MM.1S (cell line): ENCODE results near the gene SIT1.

ENCODE experiments used
- DNase-seq: peaks from one replicate; pipeline ENCODE4 v3.0.0-alpha.2; 2015
- H2AFZ ChIP-seq: fragments of 300-600 bp; sonication (generic); 2 replicates; pipeline ENCODE4 v1.6.0; 2016; ENCODE audit warnings: antibody characterized with exemption, low read length
- H3F3A ChIP-seq: fragments of 300-600 bp; sonication (generic); 2 replicates; pipeline ENCODE4 v1.6.1; 2016; ENCODE audit warnings: mild to moderate bottlenecking, antibody characterized with exemption, low read length, moderate library complexity, mixed read lengths; ENCODE audit not compliant: insufficient read depth
- H3K27ac ChIP-seq: fragments of 300-600 bp; sonication (generic); 2 replicates; pipeline ENCODE4 v1.5.1; 2016; ENCODE audit warnings: mild to moderate bottlenecking, low read length
- H3K27me3 ChIP-seq: fragments of 300-600 bp; sonication (generic); replicated peaks from 2 replicates; pipeline ENCODE4 v1.6.0; 2016; ENCODE audit warnings: low read length; ENCODE audit not compliant: insufficient read depth
- H3K36me3 ChIP-seq: fragments of 300-600 bp; sonication (generic); replicated peaks from 2 replicates; pipeline ENCODE4 v1.6.1; 2016; ENCODE audit warnings: mild to moderate bottlenecking, low read length, mixed read lengths; ENCODE audit not compliant: insufficient read depth
- H3K4me1 ChIP-seq: fragments of 300-600 bp; sonication (generic); 2 replicates; pipeline ENCODE4 v1.6.1; 2016; ENCODE audit warnings: low read length, mixed read lengths
- H3K4me2 ChIP-seq: fragments of 300-600 bp; sonication (generic); 2 replicates; pipeline ENCODE4 v1.6.0; 2016; ENCODE audit warnings: low read depth, low read length
- H3K4me3 ChIP-seq: fragments of 300-600 bp; sonication (generic); 2 replicates; pipeline ENCODE4 v1.5.1; 2016; ENCODE audit warnings: low read length, mixed read lengths
- H3K79me2 ChIP-seq: fragments of 300-600 bp; sonication (generic); 2 replicates; pipeline ENCODE4 v1.6.1; 2016; ENCODE audit warnings: mixed run types, low read length, mixed read lengths
- H3K9ac ChIP-seq: fragments of 300-600 bp; sonication (generic); 2 replicates; pipeline ENCODE4 v1.6.1; 2016; ENCODE audit warnings: low read length, mixed read lengths
- H3K9me2 ChIP-seq: fragments of 300-600 bp; sonication (generic); replicated peaks from 2 replicates; pipeline ENCODE4 v1.6.1; 2016; ENCODE audit warnings: mild to moderate bottlenecking, low read length, mixed read lengths; ENCODE audit not compliant: insufficient read depth
- H3K9me3 ChIP-seq: fragments of 300-600 bp; sonication (generic); replicated peaks from 2 replicates; pipeline ENCODE4 v1.6.1; 2016; ENCODE audit warnings: mild to moderate bottlenecking, low read length, mixed read lengths; ENCODE audit not compliant: insufficient read depth
- H4K20me1 ChIP-seq: fragments of 300-600 bp; sonication (generic); 2 replicates; pipeline ENCODE4 v1.6.1; 2016; ENCODE audit warnings: mild to moderate bottlenecking, low read length, moderate library complexity, mixed read lengths; ENCODE audit not compliant: insufficient read depth
- EZH2 ChIP-seq: fragments of 300-600 bp; sonication (generic); optimal IDR thresholded peaks from 2 replicates; pipeline ENCODE3; 2017; ENCODE audit warnings: low read depth, mild to moderate bottlenecking, antibody characterized with exemption, low read length, mixed read lengths
- EZH2phosphoT487 ChIP-seq: fragments of 300-600 bp; sonication (generic); IDR thresholded peaks from 2 replicates; pipeline ENCODE4 v1.6.1; 2018; ENCODE audit warnings: antibody characterized with exemption, low read length
- TF ChIP-seq, protein P1 (sequence below): fragments of 300-600 bp; sonication (generic); IDR thresholded peaks from 2 replicates; pipeline ENCODE4 v1.5.1; 2016; ENCODE audit warnings: antibody characterized with exemption, low read length, mixed read lengths

Gene SIT1

DNA sequence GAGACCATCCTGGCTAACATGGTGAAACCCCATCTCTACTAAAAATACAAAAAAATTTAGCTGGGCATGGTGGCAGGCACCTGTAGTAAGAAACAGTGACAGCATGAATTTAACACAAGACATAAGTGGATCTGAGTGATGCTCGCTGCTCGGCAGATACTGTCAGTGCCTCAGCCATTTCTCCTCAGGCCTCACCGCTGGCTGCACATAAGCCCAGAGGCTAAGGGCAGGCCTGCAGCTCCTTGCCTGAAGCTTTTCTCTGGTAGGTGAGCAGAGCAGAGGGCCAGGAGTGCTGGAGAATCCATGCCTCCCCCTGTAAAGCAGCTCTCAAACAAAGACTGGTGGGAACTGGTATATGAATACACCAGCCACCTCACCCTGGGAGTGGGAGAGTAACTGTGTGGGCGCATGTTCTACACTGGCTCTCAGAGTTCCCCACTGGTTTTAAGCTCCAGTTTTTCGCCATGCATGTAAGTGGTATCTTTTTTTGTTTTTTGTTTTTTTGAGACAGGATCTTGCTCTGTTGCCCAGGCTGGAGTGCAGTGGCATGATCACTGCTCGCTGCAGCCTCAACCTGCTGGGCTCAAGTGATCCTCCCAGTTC, 22.2 kb downstream of the SIT1 start:
- H3K4me2 ChIP-seq, result no peak overlapping the region
- H3F3A ChIP-seq, result no peaks in the 10 kb centered on the region
- H4K20me1 ChIP-seq, result no peaks in the 10 kb centered on the region
- H3K9me3 ChIP-seq, result no peaks in the 10 kb centered on the region
- H3K9ac ChIP-seq, result no peak overlapping the region
- no peaks in the 10 kb centered on the region for H3K27me3 ChIP-seq
- no peak overlapping the region for H3K27ac ChIP-seq
- H2AFZ ChIP-seq, result no peak overlapping the region
- H3K36me3 ChIP-seq, result no peaks in the 10 kb centered on the region
- TF ChIP-seq, protein P1, sequence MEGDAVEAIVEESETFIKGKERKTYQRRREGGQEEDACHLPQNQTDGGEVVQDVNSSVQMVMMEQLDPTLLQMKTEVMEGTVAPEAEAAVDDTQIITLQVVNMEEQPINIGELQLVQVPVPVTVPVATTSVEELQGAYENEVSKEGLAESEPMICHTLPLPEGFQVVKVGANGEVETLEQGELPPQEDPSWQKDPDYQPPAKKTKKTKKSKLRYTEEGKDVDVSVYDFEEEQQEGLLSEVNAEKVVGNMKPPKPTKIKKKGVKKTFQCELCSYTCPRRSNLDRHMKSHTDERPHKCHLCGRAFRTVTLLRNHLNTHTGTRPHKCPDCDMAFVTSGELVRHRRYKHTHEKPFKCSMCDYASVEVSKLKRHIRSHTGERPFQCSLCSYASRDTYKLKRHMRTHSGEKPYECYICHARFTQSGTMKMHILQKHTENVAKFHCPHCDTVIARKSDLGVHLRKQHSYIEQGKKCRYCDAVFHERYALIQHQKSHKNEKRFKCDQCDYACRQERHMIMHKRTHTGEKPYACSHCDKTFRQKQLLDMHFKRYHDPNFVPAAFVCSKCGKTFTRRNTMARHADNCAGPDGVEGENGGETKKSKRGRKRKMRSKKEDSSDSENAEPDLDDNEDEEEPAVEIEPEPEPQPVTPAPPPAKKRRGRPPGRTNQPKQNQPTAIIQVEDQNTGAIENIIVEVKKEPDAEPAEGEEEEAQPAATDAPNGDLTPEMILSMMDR, result no peak
- TF ChIP-seq EZH2phosphoT487 (no peak), EZH2 (no peak)
- H3K79me2 ChIP-seq, result no peaks in the 10 kb centered on the region
- no peaks in the 10 kb centered on the region for H3K9me2 ChIP-seq
- H3K4me3 ChIP-seq, result no peak overlapping the region
- no peak for DNase-seq
- no peaks in the 10 kb centered on the region for H3K4me1 ChIP-seq

DNA sequence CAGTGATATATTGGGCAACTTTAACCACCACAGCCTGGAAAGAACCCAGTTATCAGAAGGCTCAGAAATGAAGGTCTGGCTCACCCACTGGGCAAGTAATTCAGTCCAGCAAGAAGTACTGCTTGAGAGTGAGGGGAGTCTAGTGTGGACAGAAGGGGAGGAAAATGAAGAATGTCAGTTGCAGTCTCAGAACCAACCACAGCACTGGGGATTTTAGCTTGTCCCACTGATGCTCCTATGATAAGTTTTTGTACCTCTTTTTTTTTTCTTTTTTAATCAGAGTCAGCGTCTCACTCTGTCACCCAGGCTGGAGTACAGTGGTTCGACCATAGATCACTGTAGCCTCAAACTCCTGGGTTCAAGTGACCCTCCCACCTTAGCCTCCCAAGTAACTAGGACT, 23.2 kb downstream of the SIT1 start:
- H3K4me3 ChIP-seq, result no peak overlapping the region
- no peak for DNase-seq
- TF ChIP-seq, protein P1, result no peak
- TF ChIP-seq EZH2phosphoT487, result no peak
- no peak for TF ChIP-seq EZH2
- no peak overlapping the region for H3K4me2 ChIP-seq
- no peaks in the 10 kb centered on the region for H3K36me3 ChIP-seq
- no peaks in the 10 kb centered on the region for H3K9me3 ChIP-seq
- H3K9me2 ChIP-seq, result no peaks in the 10 kb centered on the region
- H3K27ac ChIP-seq, result no peak overlapping the region
- no peaks in the 10 kb centered on the region for H3K4me1 ChIP-seq
- no peaks in the 10 kb centered on the region for H3K27me3 ChIP-seq
- no peaks in the 10 kb centered on the region for H3F3A ChIP-seq
- H3K79me2 ChIP-seq, result no peaks in the 10 kb centered on the region
- no peak overlapping the region for H2AFZ ChIP-seq
- no peak overlapping the region for H3K9ac ChIP-seq
- no peaks in the 10 kb centered on the region for H4K20me1 ChIP-seq

DNA sequence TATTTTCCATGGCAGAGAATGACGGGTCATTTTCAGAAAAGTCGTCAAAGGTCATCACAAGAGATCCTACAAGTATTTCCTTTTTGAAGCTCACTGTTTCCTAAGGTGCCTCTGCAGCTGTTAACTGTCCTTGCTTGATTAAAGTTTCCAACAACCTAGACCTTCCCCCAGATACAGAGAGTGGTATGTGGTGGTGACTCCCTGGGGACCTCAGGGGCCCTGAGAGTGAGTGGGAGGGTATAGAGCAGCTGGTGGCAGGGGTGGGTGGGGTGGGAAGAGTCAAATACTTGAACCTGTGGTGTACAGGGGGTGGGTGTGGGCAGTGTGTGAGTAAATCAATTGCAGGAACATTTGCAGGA, 31.0 kb downstream of the SIT1 start:
- no peaks in the 10 kb centered on the region for H3K36me3 ChIP-seq
- TF ChIP-seq EZH2, result no peak
- TF ChIP-seq EZH2phosphoT487, result no peak
- TF ChIP-seq, protein P1, result no peak
- H3K9me2 ChIP-seq, result no peaks in the 10 kb centered on the region
- no peaks in the 10 kb centered on the region for H3K79me2 ChIP-seq
- no peaks in the 10 kb centered on the region for H3K4me1 ChIP-seq
- H3K4me3 ChIP-seq, result no peak overlapping the region
- 0 out of 2 replicates have a peak, but pooled peaks cover 7% of the 10 kb centered on the region for H3K27me3 ChIP-seq
- H3F3A ChIP-seq, result no peaks in the 10 kb centered on the region
- H4K20me1 ChIP-seq, result no peaks in the 10 kb centered on the region
- no peak overlapping the region for H3K27ac ChIP-seq
- H3K9me3 ChIP-seq, result no peaks in the 10 kb centered on the region
- no peak for DNase-seq
- H3K9ac ChIP-seq, result no peak overlapping the region
- no peak overlapping the region for H2AFZ ChIP-seq
- no peak overlapping the region for H3K4me2 ChIP-seq
